NCI-H1930 (cell line): ENCODE data around the gene TMEM134.

ENCODE experiments used
- DNase-seq, 2 experiments: peaks; one replicate each; lab custom pipeline; 2025; lab: John Stamatoyannopoulos, UW

TMEM134 gene

DNA sequence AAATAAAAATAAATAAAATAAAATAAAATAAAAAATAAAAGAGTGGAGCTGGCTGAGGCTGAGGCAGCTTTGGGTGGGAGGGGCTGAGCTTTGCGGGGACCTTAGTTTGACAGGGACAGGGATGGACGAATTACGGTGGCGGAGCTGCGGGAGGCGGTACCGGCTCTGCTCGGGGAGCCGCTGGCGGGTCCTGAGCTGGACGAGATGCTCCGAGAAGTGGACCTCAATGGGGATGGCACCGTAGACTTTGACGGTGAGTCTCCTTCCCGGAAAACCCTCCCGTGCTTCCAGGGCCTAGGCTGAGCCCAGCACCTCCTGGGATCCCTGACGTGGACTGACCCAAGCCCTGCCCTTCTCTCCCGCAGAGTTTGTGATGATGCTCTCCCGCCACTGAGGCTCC lies 10.8 kb downstream of the TMEM134 start:
- no peak for DNase-seq

- no peak for DNase-seq
These were observed 11.6 kb downstream of the TMEM134 start for GRCh38 chr11:67457453-67457852.

- no peak for DNase-seq
These were observed 12.9 kb downstream of the TMEM134 start for GRCh38 chr11:67456068-67456705.

DNA sequence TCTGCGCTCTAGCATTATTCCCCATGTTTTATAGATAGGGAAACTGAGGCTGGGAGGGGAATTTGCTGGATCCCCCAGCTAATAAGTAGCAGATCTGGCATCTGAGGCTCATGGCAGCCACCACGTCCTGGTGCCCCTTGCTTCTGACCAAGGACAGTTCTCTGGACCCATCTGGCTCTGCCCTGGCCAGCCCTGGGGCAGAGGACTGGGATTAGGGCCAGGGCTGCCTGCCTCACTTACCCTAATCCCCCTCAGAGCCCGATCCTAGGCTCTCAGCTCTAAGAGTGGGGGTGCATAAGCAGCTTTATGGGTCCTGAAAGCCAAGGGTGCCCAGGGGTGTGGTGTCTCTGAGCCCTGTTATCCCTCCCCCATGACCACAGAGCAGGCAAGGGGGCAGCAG lies 14.0 kb downstream of the TMEM134 start, which contains the start of gene CABP4:
Gene CABP4 (plus strand): TSS at position 301 of the 400 bp plus-strand sequence. CDS start 70 bp downstream, at position 371.
- no peak for DNase-seq

DNA sequence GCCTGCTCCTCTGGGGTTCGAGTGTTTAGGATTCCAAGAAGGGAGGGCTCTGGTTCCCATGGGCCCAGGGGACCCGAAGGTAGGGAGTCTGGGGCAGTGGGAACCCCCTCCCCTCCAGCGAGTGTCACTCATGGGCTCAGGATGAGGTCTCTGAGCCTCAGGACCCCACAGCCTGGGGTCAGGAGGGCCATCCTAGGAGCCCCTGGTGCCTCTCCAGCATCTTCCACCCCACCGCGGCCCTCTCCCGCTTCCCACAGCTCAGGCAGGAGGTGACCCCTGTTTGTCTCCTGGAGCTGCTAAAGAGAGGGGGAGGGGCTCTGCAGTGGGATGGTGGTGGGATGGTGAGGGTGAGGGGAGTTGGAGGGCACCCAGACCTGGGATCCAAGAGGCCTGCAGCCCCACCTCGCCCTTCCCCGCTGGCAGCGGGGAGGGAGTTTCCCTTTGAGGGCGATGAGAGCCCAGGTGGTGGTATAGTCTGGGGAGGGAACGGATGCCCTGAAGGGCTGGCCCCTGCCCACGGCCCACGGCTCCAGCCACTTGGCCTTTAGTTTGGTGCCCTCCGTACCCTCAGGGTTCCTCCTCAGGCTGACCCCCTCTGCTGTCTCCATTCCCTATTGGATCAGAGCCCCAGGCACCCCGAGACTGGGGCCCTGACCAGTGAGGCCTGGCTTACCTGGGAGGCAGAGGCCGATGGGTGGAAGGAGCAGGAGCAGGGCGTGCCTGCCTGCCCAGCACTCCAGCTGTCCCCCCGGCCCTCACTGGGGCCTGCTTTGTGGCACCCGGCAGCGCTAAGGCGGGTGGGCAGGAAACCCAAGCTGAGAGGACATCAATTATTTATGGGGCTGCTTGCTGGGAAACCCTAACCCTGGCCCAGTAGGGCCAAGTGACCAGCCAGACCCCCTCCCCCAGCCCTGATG lies 15.0 kb downstream of the TMEM134 start:
- DNase-seq = no peak

DNA sequence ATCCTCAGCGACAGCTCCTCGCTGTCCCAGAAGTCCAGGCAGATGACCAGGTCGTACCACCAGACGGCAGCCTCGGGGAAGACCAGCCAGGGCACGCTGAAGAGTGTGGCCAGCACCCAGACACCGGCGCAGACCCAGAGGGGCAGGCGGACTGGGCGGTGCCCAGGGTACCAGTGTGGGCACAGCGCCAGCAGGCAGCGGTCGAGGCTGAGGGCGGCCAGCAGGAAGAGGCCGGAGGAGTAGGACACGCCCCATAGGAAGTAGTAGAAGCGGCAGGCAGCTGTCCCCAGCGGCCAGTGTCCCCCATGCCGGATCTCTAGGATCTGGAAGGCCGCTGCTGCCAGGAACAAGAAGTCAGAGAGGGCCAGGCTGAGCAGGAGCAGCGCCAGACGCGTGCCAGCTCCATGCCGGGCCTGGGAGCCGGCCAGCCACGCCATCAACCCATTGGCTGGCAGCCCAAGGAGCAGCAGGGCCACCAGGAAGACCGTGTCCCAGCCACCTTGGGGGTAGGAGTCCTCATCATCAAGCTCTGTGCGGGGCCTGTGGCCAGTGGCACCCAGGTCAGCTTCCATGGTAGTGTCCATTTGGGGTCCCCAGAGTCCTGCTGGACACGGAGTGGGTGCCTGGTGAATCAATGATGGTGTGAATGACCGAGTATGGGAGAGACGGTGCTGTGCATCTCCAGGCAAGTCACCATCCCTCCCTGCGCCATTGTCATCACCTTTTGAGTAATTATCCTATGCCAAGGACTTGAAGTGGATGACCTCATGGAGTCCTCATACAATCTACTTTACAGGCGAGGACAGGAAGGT lies 16.7 kb downstream of the TMEM134 start, which contains the start of gene GPR152:
Gene GPR152 (minus strand): TSS at position 589 of the 812 bp plus-strand sequence. CDS start 5 bp downstream, at position 584.
- no peak for DNase-seq

DNA sequence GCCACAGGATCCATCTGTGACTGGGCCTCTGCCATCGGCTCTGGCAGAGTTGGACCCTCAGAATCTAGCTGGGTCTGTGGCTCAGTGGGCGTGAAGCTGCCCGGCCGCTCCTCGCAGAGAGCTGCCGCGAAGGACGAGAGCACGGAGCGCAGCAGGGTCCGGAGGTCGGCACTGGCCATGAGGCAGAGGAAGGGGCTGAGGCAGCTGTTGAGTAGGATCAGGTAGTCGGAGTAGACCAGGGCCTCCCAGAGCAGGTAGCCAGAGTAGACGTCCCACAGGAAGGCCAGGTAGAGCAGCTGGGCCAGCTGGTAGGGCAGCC lies 17.4 kb downstream of the TMEM134 start:
- no peak for DNase-seq

DNA sequence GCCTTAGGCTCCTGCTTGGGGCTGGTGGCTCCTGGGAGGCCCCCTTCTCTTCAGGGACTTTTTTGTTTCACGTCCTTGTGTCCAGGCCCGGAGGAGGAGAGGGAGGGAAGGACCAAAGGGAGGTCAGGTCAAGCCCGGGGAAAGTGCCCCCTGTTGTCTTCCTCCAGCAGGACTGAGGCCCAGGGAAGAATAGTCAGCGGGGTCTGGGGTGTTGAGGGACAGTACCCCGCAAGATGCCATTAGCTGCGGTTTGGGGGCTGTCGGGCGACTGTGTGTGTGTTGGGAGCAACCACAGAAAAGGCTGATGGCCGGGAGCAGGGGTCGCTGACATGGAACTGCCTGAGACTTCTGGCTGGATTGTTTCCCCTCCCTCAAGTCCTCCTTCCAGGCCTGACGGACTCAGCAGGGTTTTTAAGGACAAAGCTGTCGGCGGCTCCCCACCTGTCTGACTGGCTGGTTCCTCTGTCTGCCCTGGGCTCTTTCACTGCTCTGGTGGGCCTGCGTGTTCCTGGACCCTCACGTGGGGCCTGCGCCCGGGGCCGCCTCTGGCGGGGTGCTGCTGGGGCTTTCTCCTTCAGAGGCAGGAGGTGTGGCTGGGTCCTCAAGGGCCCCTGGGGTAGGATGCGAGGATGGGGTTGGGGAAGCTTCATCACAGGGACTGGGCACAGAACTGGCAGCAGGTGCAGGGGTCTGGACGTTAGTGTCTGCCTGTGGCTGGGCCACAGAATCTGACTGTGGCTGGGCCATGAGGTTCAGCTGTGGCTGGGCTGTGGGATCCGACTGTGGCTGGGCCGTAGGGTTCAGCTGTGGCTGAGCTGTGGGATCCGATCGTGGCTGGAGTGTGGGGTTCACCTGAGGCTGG lies 18.0 kb downstream of the TMEM134 start:
- no peak for DNase-seq

- DNase-seq = no peak
These were observed 19.8 kb downstream of the TMEM134 start for GRCh38 chr11:67449116-67449844.

- no peak for DNase-seq
These were observed 20.8 kb downstream of the TMEM134 start for GRCh38 chr11:67448220-67448609.

DNA sequence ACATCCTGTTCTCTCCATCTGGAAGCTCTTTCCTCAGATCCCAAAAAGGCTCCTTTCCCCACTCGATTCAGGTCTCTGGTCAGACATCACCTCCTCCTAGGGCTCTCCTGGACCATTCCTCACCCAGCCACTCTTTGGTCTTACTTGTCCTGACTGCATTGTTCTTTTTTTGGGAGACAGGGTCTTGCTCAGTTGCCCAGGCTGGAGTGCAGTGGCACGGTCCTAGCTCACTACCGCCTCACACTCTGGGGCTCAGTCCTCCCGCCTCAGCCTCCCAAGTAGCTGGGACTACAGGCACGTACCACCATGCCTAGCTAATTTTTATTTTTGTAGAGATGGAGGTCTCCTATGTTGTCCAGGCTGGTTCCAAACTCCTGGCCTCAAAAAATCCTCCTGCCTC lies 23.5 kb downstream of the TMEM134 start:
- DNase-seq = no peak

DNA sequence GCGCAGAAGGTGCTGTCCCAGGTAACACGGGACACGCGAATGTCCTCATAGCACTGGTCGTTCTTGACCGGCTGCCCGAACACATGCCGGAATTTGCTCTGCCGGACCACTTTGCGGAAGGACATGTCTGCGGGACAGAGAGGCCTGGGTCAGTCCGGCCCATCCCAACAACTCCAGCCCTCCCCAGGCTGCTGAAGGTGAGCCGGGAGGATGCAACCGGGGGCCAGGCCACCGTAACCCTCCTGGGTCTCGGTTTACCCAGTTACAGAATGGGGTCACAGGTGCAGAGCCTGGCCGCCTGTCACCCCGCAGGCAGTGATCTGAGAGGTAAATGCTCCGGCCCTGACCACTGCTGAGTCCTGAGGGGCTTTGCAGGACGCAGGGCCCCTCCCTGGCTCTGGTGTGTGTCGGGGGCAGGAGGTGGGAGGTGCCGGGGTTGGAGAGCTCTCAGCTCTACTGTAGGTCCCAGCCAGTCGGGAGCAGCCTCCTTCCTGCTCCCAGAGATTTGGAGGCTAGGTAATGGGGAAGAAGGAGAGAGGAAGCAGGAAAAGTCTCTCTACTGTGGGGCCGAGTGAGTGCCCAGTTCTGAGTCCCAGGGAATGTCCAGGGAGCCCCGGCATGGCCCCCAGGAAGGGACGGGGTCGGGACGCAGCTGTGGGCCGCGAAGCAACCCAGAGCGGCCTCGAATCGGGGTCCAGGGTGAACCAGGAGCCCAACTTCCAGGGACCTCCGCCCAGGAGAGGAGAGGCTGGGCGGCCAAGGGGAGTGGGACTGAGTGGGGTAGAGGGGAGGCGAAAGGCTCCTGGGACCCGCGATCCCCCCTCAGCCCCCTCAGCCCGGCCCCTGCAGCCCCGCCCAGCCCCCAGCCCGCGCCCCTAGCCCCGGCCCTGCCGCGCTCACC lies 26.3 kb downstream of the TMEM134 start:
- no peak for DNase-seq

GRCh38 chr11:67441731-67442351 lies 27.2 kb downstream of the TMEM134 start:
- DNase-seq = no peak

DNA sequence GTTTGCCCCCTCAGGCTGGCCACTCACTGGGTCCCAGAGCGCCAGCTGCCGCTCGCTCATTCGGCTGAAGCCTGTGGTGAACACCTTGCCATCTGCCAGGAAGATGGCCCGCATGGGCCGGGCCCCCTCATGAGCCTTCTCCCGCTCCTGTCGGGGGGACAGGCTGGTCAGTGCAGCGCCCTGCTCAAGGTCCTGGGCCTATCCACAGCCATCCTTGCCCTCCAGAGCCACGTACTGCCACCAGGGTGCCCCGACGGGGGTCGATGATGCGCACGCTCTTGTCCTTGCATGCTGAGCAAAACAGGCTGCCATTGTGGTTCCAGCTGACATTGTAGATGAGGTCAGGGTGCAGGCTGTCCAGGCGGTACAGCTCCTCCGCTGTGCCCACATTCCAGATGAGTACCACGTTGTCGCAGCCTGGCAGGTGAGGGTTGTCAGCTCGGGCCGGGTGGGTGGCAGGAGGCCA lies 27.9 kb downstream of the TMEM134 start:
- no peak for DNase-seq

DNA sequence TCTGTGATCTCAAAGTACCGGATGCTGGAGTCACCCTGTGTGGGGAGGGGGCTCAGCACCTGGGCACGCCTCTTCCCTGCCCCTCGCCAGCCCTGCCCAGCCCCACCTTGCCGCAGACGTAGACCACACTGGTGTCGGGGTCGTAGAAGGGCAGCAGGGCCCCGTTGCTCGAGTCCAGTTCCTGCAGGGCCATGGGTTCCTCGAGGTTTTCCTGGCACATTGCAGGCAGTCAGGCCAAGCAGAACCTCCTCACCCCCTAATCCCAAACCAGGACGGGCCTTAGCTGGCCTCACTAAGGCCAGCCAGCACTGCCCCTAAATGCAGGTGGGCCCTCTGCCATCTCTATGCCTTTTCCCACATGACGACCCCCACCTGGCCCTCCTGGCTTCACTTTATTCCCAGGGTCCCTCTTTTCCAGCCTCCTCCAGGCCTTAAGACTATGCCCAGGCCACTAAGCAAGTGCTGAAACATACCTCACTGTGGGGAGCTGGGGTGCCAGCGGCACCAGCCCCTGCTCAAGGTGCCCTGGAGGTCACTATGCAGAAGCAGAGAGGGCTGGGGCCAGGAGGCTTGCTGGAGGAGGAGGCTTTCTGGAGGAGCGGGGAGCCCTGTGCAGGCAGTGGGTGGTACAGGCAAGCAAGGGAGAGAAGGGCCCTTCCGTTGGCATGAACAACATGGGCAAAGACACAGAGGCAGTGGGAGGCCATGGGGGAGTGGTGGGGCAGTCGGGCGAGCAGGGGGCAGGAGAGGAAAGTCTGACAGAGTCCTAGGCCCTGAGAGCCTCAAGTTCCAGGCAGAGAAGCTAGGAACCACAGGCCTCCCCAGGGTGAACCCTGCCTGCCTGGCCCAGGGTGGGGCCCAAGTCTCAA lies 28.6 kb downstream of the TMEM134 start:
- no peak for DNase-seq

DNA sequence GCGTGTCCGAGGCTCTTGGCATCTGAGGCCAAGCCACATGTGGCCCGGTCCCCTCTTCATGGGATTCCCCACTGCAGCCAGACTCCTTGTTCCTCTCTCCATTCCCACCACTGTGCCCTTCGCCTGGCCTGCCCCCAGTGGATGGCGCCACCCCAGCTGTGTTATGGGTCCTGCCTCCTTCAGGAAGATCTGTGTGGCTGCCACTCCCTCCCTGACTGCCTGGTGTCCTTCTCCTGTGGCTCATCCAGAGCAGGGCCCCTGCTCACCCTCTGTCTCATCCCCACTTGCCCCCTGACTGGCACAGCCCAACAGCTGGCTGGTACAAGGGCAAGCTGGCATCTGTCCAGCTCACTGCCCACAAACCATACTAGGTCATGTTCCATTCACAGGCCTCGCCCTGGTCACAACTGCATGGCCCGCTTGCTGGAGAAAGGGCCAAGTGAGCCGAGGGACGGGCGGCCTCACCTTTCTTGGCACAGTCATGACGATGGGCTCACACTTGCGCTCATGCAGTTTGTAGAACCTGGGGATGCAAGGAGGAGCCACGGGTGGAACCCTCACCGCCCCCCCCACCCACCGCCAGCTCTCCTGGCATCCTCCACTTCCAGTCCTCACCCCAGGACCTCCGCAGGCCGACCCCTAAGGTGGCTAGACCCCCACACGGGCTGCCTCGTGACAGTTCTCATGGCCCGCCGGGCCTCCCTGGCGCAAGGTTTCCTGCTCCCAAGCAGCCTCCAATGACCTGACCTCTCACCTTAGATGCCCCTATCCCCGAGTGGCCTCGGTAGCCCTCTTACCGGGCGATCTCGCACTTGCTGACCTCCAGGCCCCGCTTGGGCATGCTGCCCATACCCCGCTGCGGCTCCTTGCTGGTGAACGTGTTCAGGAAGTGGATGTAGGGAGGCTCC lies 29.5 kb downstream of the TMEM134 start:
- peak in 1 of 2 experiments; percentile 2 for DNase-seq
